Measurements from ENCODE around the gene KIZ. TPM values are rescaled to one million over a fixed set of nuclear protein-coding genes. Genes with fewer than 3 reads are reported as not detected.
"Not testable (repeated sequence)": the region's sequence is repeated elsewhere in the genome, so short reads cannot be mapped to it uniquely, and the experiment has no call there.

The KIZ gene
- total RNA-seq, 4 donors from 2014 or later: 46.7 to 73.0 (median 48.6) TPM

GRCh38 chr20:21241406-21241805, 115.5 kb downstream of the KIZ start:
- Histone ChIP-seq H3K4me3 (replicated peaks in 1 of 3) (no peak overlapping the region), H3K27me3 (no peaks in the 10 kb centered on the region), H3K9me3 (no peaks in the 10 kb centered on the region), H3K36me3 (peaks cover 0 to 4% of the 10 kb centered on the region in 2 donors), H3K4me1 (peaks cover 6 to 10% of the 10 kb centered on the region in 2 donors), H3K27ac (no peak overlapping the region)
- intact Hi-C loops (cut with DNase I): no loop called here
- WGBS, 2 donors: 75 to 76% methylated on average over 7 of the region's 7 CpGs
- TF ChIP-seq CTCF (IDR thresholded peaks at IDR 0.05) (no peak), POLR2A (IDR thresholded peaks at IDR 0.05) (no peak)
- no peak for DNase-seq

- H3K27ac ChIP-seq: no peak overlapping the region
- no peaks in the 10 kb centered on the region for H3K27me3 ChIP-seq
- TF ChIP-seq POLR2A (IDR thresholded peaks at IDR 0.05) (no peak), CTCF (IDR thresholded peaks at IDR 0.05) (no peak)
- intact Hi-C loops (cut with DNase I): no loop called here
- H3K9me3 ChIP-seq: no peaks in the 10 kb centered on the region
- DNase-seq: no peak
- no peak overlapping the region for H3K4me3 ChIP-seq (replicated peaks in 1 of 3)
- peaks cover 3 to 4% of the 10 kb centered on the region in 2 donors for H3K4me1 ChIP-seq
- WGBS, 2 donors: 89 to 92% methylated on average over 12 of the region's 12 CpGs
- H3K36me3 ChIP-seq: peaks cover 0 to 4% of the 10 kb centered on the region in 2 donors
Observed at GRCh38 chr20:21243811-21244210, 117.9 kb downstream of the KIZ start.

GRCh38 chr20:21244808-21245207, 118.9 kb downstream of the KIZ start:
- no peaks in the 10 kb centered on the region for H3K27me3 ChIP-seq
- no peak for TF ChIP-seq CTCF (IDR thresholded peaks at IDR 0.05)
- TF ChIP-seq POLR2A (IDR thresholded peaks at IDR 0.05): no peak
- no peaks in the 10 kb centered on the region for H3K9me3 ChIP-seq
- no peaks in the 10 kb centered on the region for H3K4me1 ChIP-seq
- H3K27ac ChIP-seq: no peak overlapping the region
- intact Hi-C loops (cut with DNase I): no loop called here
- peaks cover 0 to 4% of the 10 kb centered on the region in 2 donors for H3K36me3 ChIP-seq
- no peak overlapping the region for H3K4me3 ChIP-seq (replicated peaks in 1 of 3)
- 93 to 96% methylated on average over 3 of the region's 3 CpGs for WGBS, 2 donors
- DNase-seq: no peak

- no peak for DNase-seq
- Histone ChIP-seq H3K27ac (no peak overlapping the region), H3K9me3 (no peaks in the 10 kb centered on the region), H3K4me3 (replicated peaks in 1 of 3) (no peak overlapping the region), H3K4me1 (no peaks in the 10 kb centered on the region), H3K27me3 (no peaks in the 10 kb centered on the region), H3K36me3 (peaks cover 0 to 4% of the 10 kb centered on the region in 2 donors)
- 93 to 96% methylated on average over 3 of the region's 3 CpGs for WGBS, 2 donors
- no peak for TF ChIP-seq POLR2A (IDR thresholded peaks at IDR 0.05)
- intact Hi-C loops (cut with DNase I): no loop called here
Observed at GRCh38 chr20:21246161-21246560, 120.3 kb downstream of the KIZ start.

- WGBS, 2 donors: 84 to 90% methylated on average over 8 of the region's 8 CpGs
- H3K4me3 ChIP-seq (replicated peaks in 1 of 3); H3K9me3 ChIP-seq; H3K27me3 ChIP-seq; H3K36me3 ChIP-seq; intact Hi-C loops (cut with DNase I); DNase-seq; H3K4me1 ChIP-seq; H3K27ac ChIP-seq: not testable (repeated sequence)
Observed at GRCh38 chr20:21247603-21248095, 121.8 kb downstream of the KIZ start.

GRCh38 chr20:21251278-21251677, 125.4 kb downstream of the KIZ start:
- intact Hi-C loops (cut with DNase I): no loop called here
- WGBS, 2 donors: 76 to 77% methylated on average over 6 of the region's 6 CpGs
- DNase-seq: no peak

More at GRCh38 chr20:21251278-21251677, 125.4 kb downstream of the KIZ start:
- H3K27me3 ChIP-seq: no peaks in the 10 kb centered on the region
- no peak overlapping the region for H3K4me3 ChIP-seq (replicated peaks in 1 of 3)
- TF ChIP-seq CTCF (IDR thresholded peaks at IDR 0.05) (no peak), POLR2A (IDR thresholded peaks at IDR 0.05) (no peak)
- H3K36me3 ChIP-seq: no peaks in the 10 kb centered on the region
- H3K9me3 ChIP-seq: no peaks in the 10 kb centered on the region
- H3K4me1 ChIP-seq: no peaks in the 10 kb centered on the region
- H3K27ac ChIP-seq: no peak overlapping the region
